OCI-M2 (cell line): ENCODE results near the gene RAPSN.

Experiments used
- DNase-seq: peaks from one replicate; lab custom pipeline; 2025; ENCODE audit not compliant: unreplicated experiment; lab: John Stamatoyannopoulos, UW

RAPSN gene

GRCh38 chr11:47435687-47436086, 13.2 kb downstream of the RAPSN start:
- no peak for DNase-seq

DNA sequence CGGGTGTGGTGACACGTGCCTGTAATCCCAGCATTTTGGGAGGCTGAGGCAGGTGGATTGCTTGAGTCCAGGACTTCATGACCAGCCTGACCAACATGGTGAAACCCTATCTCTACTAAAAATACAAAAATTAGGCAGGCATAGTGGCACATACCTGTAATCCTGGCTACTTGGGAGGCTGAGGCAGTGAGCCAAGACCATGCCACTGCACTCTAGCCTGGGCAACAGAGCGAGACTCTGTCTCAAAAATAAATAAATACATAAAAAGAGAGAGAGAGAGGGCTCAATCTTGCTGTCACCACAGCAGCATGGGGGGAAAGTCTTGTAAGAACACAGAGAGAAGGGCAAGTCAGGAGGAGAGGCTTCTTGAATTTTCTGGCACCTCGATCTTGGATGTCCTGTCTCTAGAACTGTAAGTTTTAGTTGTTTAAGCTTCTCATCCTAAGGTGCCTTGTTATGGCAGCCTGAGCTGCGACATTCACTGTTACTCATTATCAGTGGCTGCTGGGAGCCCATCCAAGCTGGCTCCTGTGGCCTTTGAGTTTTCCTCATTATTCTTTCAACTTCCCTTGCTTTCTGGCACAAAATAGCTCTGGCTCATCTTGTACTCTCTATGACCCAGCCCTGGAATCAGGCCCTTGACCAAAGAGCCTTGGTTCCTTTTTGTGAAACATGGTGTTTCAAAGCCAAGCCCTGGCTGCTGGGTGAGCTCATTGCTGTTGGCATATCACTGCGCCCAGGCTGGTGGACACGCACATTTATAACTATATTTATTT, 14.7 kb downstream of the RAPSN start:
- DNase-seq = no peak

GRCh38 chr11:47433157-47433556, 15.8 kb downstream of the RAPSN start:
- DNase-seq = no peak

DNA sequence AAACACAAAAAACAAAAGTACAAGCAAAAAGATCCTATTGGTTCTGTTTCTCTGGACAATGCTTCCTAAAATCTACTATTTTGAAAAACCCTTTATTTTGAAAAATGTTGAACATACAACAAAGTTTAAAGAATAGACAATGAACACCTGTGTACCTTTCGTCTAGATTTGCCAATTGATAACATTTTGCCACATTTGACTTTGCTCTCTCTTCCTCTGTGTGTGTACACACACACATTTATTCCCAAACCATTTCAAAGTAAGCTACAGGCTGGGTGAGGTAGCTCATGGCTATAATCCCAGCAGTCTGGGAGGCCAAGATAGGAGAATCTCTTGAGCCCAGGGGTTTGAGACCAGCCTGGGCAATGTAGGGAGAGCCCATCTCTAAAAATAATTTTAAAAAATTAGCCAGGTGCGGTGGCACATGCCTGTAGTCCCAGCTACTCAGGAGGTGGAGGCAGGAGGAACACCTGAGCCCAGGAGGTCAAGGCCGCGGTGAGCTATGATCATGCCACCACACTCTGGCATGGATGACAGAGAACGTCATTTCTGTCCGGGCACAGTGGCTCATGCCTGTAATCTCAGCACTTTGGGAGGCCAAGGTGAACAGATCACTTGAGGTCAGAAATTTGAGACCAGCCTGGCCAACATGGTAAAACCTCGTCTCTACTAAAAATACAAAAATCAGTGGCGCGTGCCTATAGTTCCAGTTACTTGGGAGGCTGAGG, 17.4 kb downstream of the RAPSN start:
- DNase-seq = no peak

DNA sequence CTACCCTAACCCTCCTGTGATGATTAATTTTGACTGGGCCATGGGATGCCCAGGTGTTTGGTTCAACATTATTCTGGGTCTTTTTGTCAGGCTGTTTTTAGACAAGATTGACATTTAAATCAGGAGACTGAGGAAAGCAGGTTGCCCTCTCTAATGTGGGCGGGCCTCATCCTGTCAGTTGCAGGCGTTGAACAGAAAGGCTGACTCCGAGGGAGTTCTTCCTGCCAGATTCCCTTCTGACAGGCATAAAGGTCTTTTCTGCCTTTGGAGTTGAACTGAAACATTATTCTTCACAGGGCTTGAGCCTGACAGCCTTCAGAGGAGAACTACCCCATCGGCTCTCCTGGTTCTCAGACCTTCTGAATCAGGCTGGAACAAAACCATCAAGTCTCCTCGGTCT, 18.4 kb downstream of the RAPSN start:
- DNase-seq = no peak

- peak; percentile 44 for DNase-seq
Measured at GRCh38 chr11:47426062-47426956, 22.6 kb downstream of the RAPSN start, which contains the start of gene PSMC3. Gene PSMC3 (minus strand): TSS chr11:47426439. CDS start chr11:47426279, 160 bp downstream.

- DNase-seq = no peak
Measured at GRCh38 chr11:47425611-47426010, 23.3 kb downstream of the RAPSN start.

DNA sequence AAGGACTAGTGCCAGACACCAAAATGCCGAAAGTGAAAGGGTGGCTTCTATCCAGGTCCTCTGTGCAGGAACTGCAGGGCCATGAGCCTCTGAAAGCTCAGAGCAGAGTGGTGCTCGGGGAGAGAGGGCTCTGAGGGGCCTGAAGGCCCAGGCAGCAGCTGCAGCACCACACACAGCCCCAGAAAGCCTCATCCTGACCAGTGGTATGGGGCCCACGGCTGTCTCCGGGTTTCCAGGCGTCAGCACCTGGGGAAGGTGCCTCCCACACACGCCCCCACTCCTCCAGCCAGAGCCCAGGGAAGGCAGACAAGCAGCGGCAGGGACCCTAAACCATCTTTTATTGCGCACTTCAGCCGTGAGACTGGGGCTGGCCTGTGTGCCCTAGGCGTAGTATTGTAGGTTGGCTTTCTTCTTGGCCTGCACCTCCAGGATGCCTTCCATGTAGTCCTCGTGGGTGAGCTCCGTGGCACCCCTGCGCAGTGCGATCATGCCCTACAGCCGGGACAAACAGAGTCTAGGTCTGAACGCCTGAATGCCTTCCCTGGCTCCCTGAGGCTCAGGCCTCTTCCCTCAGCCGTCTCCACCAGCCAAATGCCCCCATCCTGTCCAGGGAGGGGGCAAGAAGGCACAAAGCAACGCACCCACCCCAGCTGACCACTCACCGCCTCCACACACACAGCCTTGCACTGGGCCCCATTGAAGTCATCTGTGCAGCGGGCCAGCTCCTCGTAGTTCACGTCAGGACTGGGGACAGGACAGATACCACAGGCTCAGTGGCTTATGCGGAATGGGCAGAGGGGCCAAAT, 30.3 kb downstream of the RAPSN start:
- DNase-seq = no peak

DNA sequence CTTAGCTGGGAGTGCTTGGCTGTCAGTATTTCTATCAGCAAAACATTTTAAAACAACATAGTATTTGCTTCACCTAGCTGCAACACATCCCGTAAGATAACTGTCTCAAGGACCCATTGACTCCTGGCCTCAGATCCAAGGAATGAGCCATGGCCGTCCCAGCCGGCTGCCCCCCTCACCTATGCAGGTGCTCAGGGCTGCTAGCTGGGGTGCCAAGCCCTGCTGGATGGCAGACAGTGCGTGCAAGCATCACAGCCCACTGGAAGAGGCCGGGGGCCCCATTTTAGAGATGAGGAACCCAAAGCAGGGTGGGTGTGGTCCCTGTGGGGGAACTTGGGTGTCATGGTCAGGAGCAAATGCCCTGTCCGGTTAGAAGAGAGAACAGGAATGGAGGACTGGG, 31.2 kb downstream of the RAPSN start:
- no peak for DNase-seq

GRCh38 chr11:47415949-47416472, 32.9 kb downstream of the RAPSN start:
- DNase-seq = no peak

GRCh38 chr11:47415091-47415854, 33.7 kb downstream of the RAPSN start:
- no peak for DNase-seq

DNA sequence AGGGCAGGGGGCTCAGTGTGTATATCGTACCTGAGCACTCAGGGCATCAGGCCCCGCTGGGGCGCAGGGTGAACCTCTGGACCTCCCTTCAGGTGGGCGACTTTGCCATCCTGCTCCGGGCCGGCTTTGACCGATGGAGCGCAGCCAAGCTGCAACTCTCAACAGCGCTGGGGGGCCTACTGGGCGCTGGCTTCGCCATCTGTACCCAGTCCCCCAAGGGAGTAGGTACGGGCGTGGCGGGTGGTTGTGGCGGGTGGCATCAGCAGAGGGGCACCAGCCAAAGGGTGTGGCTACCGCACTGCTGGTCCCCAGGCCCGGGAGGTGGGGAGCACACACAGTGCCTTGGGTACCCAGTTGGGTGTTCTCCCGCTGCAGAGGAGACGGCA, 34.3 kb downstream of the RAPSN start:
- DNase-seq = no peak

DNA sequence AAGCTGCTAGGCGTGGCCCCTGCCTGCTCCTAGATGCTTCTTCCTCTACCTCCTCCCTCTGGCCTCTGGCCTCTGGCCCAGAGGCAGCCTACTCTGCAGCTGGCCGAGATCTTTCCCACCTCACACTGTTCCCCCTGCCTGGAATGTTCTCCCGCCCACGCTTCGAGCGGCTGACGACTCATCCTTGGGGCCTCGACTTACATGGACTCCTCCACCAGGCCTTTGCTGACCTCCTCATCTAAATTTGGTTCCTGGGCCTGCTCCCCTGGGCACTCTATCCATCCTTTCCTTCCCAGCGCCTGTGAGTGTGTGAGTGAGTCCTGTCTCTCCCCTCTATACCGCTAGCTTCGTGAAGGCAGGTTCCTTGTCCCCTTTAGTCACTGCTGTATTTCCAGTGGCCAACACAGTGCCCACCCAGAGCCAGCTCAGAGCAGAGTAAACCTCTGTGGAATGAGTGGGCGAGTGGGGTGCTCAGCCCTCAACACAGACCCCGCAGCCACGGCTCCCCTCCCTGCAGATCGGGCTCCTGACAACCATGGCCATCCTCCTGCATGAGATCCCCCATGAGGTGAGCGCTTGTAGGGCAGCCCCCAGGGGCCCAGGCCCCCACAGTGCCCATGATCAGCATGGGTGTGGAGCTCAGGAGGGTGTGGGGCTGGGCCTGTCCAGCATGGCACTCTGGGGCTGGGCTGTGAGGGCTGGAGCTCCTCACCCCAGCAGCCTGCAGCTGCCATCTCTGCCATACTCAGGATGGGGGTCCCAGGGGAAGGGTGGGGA, 34.8 kb downstream of the RAPSN start:
- no peak for DNase-seq

DNA sequence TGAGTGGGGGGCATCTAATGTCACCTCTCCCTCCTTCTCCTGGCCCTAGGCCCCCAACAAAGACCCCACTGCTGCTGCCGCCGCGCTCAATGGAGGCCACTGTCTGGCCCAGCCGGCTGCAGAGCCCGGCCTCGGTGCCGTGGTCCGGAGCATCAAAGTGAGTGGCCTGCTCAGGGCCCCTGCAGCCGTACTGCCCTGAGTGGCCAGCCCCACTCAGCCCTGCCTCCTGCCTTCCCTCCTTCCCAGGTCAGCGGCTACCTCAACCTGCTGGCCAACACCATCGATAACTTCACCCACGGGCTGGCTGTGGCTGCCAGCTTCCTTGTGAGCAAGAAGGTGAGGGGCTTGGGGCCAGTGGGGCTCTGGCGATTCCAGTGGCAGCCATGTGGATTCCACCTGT, 35.6 kb downstream of the RAPSN start:
- DNase-seq = no peak

GRCh38 chr11:47411884-47412746, 36.8 kb downstream of the RAPSN start:
- DNase-seq = no peak

DNA sequence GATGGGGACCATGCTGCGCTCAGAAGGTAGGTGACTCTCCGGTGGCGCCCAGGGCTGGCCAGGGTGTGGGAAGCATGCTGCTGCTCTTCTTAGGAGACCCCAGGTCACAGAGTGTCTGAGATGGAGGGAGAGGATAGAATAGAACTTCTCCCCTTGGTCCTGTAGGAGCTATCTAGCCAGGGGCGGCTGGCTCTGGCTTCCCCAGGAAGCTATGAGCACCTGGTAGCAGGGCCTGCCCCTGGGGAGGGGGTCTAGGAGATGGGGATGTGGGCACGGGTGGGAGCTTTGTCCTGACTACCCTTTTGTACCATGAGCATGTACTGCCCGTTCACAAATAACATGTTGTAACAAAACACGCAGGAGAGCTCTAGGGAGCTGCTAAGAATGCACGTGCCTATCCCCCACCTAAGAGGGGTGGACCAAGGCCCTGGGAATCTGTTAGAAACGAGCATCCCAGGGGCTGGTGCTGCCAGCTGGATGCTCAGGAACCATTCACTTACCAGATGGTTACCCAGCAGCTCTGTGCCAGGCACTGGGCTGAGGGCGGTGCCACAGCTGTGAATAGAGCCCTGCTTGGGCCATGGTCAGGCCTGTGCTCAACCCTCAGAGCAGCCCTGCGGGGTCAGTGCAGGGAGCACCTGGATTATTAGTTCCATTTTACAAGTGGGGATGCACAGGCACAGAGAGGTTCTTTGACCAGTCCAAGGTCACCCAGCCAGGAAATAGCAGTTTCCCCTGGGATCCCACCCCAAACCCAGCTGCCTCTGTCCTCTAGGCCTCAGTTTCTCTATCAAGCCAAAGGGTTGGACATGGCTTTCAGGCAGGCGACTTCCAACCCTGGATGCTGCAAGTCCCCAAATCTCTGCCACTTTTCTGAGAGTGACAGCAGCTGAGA, 38.3 kb downstream of the RAPSN start:
- DNase-seq = no peak
